Esophagus (tissue), 2 donors: ENCODE data around the gene NXF2. TPM values are rescaled to one million over a fixed set of nuclear protein-coding genes. Genes with fewer than 3 reads are reported as not detected.

ENCODE experiments used
- H3K27ac ChIP-seq, 2 donors: one replicate each; pipeline ENCODE4 v1.5.1; 2013; ENCODE audit warnings: low read depth in 2 of 2, mild to moderate bottlenecking in 2 of 2, inconsistent platforms in 1 of 2, low read length in 1 of 2, moderate library complexity in 1 of 2
- H3K27me3 ChIP-seq, 2 donors: one replicate each; pipeline ENCODE4 v1.6.1; 2013; ENCODE audit warnings: low read length in 2 of 2, control low read depth in 1 of 2, mild to moderate bottlenecking in 1 of 2; ENCODE audit not compliant: insufficient read depth in 2 of 2, control insufficient read depth in 1 of 2
- H3K36me3 ChIP-seq, 2 donors: one replicate each; pipeline ENCODE4 v1.6.1; 2013; ENCODE audit warnings: low read length in 1 of 2; ENCODE audit not compliant: control insufficient read depth in 2 of 2, insufficient read depth in 2 of 2
- H3K4me1 ChIP-seq, 2 donors: one replicate each; pipeline ENCODE4 v1.6.1; 2013; ENCODE audit warnings: low read length in 1 of 2; ENCODE audit not compliant: control insufficient read depth in 2 of 2, insufficient read depth in 2 of 2
- H3K4me3 ChIP-seq, 2 donors: one replicate each; pipeline ENCODE4 v1.5.1; 2013; ENCODE audit warnings: low read length in 2 of 2, mild to moderate bottlenecking in 2 of 2, low read depth in 1 of 2, moderate library complexity in 1 of 2
- H3K9me3 ChIP-seq, 2 donors: one replicate each; pipeline ENCODE4 v1.6.1; 2013; ENCODE audit warnings: mild to moderate bottlenecking in 2 of 2, low read depth in 1 of 2, low read length in 1 of 2, moderate library complexity in 1 of 2; ENCODE audit not compliant: control insufficient read depth in 2 of 2, insufficient read depth in 1 of 2
- WGBS, 2 donors: extraction: QIAGEN DNeasy Blood & Tissue Kit; methylation state at CpG; one replicate each; pipeline ENCODE4 v1.1.7; 2013; 5-methylcytosine and 5-hydroxymethylcytosine counted together
- polyA plus RNA-seq, 2 donors: library from polyadenylated mRNA; stranded (reverse); fragments of 200-250 nt; gene quantifications; one replicate each; pipeline ENCODE4 v1.2.3, GENCODE V29; 2013
- donor health status: healthy with polysubstance abuse.
- donor health status: Bipolar disorder and iron deficiency.

The NXF2 gene
- polyA plus RNA-seq, 2 donors = not detected

DNA sequence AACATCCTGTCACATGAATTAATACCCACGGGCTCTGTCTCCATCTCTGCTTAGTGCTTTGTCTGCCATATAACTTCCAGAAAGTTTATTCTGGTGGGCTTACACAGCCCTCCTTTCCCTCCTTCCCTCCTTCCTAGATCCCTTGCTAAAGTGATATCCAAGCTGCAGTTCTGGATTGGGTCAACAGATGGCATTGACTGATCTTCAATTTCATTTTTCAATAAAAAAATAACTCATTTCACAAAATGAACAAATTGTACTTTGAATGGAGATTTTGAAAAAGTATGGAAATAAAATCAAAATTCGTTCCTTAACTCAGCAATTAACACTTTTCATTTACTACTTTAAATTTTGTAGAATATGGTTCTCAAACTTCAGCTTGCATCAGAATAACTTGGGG is 94.9 kb downstream of the NXF2 start:
- WGBS, 2 donors = 24 to 27% methylated on average over 2 of the region's 2 CpGs
- H3K27ac ChIP-seq = no peak overlapping the region
- H3K36me3 ChIP-seq = no peaks in the 10 kb centered on the region
- H3K9me3 ChIP-seq = no peaks in the 10 kb centered on the region
- no peaks in the 10 kb centered on the region for H3K27me3 ChIP-seq
- H3K4me3 ChIP-seq = no peak overlapping the region
- H3K4me1 ChIP-seq = no peaks in the 10 kb centered on the region

GRCh38 chrX:102345916-102346315 is 98.9 kb downstream of the NXF2 start:
- no peaks in the 10 kb centered on the region for H3K36me3 ChIP-seq
- H3K4me1 ChIP-seq = no peaks in the 10 kb centered on the region
- no peaks in the 10 kb centered on the region for H3K9me3 ChIP-seq
- H3K4me3 ChIP-seq = no peak overlapping the region
- no peak overlapping the region for H3K27ac ChIP-seq
- H3K27me3 ChIP-seq = no peaks in the 10 kb centered on the region
- 30 to 31% methylated on average over 3 of the region's 3 CpGs for WGBS, 2 donors

Other genes starting within 250 kb of the NXF2 start
- gene TCEAL2, start 121.5 kb upstream of the NXF2 start, polyA plus RNA-seq = 1 to 10 TPM; 1.6 to 3.5 TPM
- gene TCEAL6, start 104.7 kb upstream of the NXF2 start, polyA plus RNA-seq = not detected
- gene BEX5, start 91.2 kb upstream of the NXF2 start, polyA plus RNA-seq = 1 to 10 TPM; 1.0 to 1.6 TPM
- gene TCP11X1, start 31.9 kb upstream of the NXF2 start, polyA plus RNA-seq = not detected
- not detected for gene NXF2B, start 192.8 kb downstream of the NXF2 start, polyA plus RNA-seq
- gene TCP11X2, start 224.6 kb downstream of the NXF2 start, polyA plus RNA-seq = not detected